Measurements from ENCODE around the gene SNTB2.

GRCh38 chr16:69234460-69234859 lies 47.5 kb downstream of the SNTB2 start:
- TF ChIP-seq JUND (IDR thresholded peaks at IDR 0.05; ENCODE audit: low read length) = no peak
- no peak for TF ChIP-seq TEAD4 (IDR thresholded peaks at IDR 0.05; ENCODE audit: low read depth, low read length)
- no peak for TF ChIP-seq CTCF (IDR thresholded peaks at IDR 0.05; ENCODE audit: control extremely low read depth in 1 of 3, insufficient read depth in 1 of 3, low read depth in 1 of 3, low read length in 3 of 3)
- TF ChIP-seq KDM5A (IDR thresholded peaks at IDR 0.05; ENCODE audit: low read length) = no peak
- TF ChIP-seq E2F6 (IDR thresholded peaks at IDR 0.05) = no peak
- TF ChIP-seq MAX (IDR thresholded peaks at IDR 0.05) = no peak
- TF ChIP-seq ATF3 (IDR thresholded peaks at IDR 0.05; ENCODE audit: insufficient read depth, low read depth, low read length) = no peak
- no peak for TF ChIP-seq KDM1A (IDR thresholded peaks at IDR 0.05; ENCODE audit: borderline replicate concordance, low read length)
- no peak for TF ChIP-seq CHD1 (IDR thresholded peaks at IDR 0.05; ENCODE audit: low read depth, low read length)
- no peak for TF ChIP-seq SUZ12 (IDR thresholded peaks at IDR 0.05; ENCODE audit: low read length)
- no peak for TF ChIP-seq BCL11A (IDR thresholded peaks at IDR 0.05; ENCODE audit: low read depth in 2 of 2, low read length in 2 of 2)
- no peak for TF ChIP-seq EP300 (IDR thresholded peaks at IDR 0.05; ENCODE audit: borderline replicate concordance in 1 of 2, low read depth in 2 of 2, low read length in 2 of 2)
